NOMO-1 treated with dmso at 0.1 percent for 144 hours (cell line): ENCODE measurements around the gene C4BPA.

Source experiments
- DNase-seq: peaks from one replicate; lab custom pipeline; 2025; ENCODE audit not compliant: unreplicated experiment; lab: John Stamatoyannopoulos, UW

The C4BPA gene

DNA sequence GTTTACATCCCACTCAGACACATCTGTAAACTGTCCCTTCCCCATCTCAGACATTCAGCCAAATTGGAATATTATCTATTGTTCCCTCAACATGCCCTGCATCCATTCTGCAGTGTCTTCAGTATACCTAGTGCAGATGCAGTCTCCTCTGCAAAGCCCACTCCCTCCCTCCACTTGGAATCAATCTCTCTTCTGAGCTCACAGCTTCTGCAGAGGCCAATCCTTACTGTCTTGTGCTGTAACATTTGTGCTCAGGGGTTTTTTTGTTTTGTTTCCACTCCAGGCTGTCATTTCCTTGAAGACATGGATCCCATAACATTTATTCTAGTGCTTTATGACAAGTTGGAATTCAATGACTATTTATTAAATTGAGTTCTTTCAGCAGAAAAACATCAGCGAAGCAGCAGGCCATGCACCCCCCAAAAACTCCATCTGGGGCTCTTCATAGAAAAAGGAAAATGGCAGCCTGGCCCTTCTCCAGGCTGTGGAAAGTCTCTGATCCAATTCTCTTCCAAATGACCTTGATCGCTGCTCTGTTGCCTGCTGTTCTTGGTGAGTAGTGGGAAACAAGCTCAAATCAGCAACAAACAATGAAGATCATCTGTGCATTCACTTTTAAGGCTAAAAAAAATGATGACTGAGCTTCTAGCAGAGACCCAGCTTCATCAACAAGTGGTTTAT lies 8.7 kb downstream of the C4BPA start:
- no peak for DNase-seq

DNA sequence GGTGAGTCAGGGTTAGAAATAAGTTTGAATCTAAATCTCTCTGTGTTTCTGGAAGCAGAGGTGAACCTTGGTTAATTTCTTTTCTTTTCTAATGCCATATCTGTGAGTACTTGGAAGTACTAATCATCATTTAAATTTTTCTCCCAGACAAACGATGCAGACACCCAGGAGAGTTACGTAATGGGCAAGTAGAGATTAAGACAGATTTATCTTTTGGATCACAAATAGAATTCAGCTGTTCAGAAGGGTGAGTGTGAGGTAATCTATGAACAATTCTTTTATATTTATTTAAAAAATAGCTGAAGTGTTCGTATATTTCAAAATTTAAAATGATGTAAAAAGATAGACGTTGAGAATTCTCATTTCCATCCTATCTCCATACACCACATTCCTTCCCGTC lies 11.2 kb downstream of the C4BPA start:
- DNase-seq, result no peak

DNA sequence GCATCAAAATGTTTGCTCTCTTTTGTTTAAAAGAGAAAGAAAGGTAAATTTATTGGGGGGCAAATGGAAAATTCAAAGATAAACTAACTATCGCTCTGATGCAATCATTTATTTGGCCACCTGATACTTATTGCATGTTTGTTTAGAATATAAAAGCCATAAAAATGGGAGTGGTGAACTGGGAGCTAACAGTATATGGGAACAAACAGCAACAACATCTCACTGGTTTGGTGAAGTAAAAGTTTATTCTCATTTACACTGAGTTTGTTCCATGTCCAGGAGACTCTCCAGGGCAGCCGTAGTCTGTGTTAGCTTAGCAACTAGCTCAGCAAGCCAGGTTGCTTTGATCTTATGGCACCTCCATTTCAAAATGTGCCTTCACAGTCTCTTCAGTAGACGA lies 20.4 kb downstream of the C4BPA start:
- no peak for DNase-seq

DNA sequence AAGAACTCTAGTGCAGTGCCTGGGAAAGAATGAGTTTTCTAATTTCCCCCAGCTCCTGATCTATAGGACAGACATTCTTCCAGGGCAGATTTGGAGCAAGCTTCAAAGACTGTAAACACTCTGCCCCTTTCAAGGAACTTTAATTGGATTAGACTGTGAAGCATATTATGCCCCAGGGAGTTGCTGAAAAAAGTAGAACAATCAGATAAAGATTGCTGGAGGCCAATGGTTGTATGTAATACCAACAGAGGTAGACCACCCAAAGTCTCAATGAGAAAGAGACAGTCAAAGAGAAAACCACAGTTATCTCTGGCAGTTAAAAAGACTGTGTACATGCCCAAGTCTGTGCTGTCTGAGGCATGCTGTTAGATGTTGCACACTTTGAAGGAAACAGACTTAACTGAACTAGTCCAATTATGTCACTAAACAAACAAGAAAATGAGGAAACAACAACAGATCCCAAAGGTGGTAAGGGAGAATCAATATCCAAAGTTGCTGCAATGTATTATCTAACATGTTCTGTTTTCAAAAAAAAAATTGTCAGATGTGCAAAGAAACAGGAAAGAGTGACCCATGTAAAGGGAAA lies 24.4 kb downstream of the C4BPA start:
- DNase-seq, result no peak

DNA sequence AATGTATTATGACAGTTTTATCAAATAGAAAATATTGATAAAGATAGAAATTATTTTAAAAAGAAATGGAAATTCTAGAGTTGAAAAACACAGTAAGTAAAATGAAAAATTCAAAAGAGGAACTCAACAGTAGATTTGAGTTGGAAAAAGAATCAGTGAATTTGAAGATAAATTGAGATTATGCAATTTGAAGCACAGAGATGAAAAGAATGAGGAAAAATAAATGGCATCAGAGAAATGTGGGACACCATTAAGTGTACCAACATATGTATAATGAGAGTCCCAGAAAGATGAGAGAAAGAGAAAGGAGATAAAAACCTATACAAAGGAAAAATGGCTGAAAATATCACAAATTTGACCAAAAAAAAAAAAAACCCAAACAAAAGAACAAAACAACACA lies 25.0 kb downstream of the C4BPA start:
- no peak for DNase-seq

DNA sequence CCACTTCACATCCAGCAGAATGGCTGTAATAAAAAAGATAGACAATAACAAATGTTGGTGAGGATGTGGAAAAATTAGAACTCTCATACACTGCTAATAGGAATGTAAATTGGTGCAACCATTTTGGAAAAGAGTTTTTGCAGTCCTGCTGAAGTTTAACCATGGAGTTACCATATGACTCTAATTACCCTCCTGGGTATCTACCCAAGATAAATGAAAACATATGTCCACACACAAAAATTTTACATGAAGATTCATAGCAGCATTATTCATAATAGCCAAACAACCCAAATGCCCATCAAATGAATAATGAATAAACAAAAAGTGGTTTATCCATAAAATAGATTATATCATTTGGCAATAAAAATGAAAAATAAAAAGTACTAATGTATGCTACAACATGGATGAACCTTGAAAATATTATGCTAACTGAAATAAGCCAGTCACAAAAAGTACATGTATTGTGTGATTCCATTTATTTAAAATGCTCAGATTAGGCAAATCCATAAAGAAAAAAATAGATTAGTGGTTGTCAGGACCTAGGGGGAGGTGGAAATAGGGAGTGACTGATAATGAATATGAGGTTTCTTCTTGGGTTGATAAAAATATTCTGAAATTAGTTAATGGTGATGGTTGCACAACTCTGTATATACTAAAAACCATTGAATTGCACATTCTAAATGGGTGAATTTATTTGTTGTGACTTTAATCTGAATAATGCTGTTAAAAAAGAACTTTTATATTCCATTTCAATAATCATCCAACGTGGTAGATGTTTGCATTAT lies 26.4 kb downstream of the C4BPA start:
- no peak for DNase-seq

DNA sequence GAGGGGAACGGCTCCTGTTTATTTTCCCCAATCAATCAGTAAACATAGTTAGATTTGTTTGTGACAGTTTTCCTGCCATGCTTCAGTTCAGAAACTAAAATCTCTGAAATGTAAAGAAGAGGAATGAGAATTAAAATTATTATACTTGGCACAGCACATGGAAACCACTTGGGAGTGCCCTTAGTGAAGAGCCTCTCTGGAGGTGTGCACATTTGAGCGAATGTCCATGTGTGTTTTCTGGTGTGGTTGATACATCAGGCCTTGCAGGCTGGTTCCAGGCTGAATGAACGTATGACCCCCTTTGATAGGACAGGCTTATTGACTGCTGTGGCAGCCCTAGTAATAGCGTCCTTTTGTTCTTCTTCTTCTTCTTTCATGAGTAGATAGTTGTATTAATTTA lies 27.1 kb downstream of the C4BPA start:
- no peak for DNase-seq

DNA sequence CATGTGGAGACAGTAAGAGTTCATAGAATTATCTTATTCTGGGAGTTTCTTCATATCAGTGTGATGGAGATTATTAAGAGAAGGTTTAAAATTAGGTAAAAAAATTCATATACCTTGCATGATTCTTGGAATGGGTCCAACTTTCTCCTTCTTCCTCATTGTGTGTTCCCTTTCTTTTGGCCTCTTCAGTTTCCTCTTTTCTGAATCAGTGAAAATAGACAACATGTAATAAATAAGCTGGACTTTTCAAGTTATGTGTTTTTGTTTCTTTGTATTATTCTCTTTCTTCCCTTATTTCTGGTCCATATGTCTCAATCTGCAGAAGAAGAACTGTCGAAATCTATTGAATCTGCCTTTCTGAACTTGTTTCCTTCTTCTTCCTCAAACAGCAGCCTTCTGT lies 30.5 kb downstream of the C4BPA start:
- DNase-seq, result peak; percentile 17

DNA sequence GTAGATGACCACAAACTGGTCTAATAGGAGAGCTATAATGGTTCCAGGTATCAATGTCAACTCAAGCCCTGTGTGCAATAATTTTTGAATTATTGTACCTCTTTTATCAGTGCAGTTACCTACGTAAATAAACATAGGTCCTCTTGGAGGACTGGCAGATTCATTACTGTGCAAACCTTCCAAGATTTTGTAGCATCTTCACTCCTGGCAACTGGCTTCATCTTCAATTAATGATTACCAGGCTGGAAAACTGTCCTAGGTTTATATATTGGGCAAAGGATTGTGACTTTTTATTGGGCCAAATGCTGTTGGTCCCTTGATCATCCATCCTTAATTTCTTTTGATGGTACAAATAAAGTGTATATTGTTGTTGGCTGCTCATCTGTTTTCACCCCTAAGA lies 35.6 kb downstream of the C4BPA start:
- no peak for DNase-seq

DNA sequence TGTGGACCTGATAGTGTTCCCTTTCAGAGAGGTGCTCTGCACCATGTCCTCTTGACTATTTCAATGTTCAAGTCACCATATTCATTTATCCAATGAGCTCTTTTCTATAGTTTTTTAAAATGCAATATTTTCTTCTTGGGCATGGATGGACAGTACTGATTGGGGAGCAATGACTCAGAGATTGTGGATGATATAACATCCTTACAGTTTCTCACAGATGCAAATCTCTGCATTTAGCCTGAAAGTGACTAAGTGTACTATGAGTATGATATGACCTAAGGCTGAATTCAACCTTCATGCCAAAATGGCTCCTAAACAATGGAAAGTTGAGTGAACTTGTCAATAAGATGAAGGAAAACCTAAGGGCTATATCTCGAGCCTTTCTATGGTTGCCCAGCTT lies 36.5 kb downstream of the C4BPA start:
- no peak for DNase-seq

DNA sequence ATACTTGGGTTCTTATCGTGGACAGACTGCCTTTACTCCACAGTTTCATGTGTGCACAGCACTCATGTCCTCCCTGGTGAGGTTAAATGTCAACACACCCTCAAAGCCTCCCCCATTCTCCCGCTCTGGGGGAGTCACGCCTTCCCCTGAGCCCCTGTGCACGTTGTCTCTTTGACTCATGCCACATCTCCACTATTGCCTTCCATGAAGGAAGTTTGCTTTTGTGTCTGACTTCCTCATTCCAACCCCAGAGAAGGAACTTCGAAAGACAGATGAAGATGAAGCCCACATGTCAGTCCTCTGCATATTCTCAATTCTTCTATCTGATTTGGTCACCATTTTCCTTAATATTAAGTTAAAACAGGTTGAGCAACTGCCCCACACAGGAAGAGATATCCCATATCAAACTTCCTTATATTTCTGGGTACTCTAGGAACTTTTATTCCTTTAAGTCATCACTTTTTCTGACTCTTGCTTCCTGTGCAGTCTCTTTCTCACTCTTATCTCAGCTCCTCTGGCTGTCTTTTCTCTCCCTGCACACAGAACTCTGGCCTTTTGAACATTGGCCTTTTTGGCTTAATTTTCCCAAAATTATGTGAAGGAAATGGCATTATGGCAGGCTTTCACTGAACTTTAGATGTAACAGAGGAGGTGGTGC lies 41.5 kb downstream of the C4BPA start:
- peak; percentile 36 for DNase-seq

DNA sequence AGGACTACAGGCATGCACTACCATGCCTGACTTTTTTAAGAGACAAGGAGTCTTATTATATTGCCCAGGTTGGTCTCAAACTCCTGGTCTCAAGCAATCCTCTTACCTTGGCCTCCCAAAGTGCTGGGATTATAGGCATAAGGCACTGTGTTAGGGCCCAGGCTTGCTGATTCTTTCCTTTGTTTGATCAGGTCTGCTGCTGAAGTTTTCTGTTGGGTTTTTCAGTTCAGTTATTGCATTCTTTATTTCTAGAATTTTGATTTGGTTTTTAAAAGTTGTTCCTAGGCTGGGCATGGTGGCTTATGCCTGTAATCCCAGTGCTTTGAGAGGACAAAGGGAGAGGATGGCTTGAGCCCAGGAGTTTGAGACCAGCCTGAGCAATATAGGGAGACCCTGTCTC lies 47.9 kb downstream of the C4BPA start:
- DNase-seq, result no peak

DNA sequence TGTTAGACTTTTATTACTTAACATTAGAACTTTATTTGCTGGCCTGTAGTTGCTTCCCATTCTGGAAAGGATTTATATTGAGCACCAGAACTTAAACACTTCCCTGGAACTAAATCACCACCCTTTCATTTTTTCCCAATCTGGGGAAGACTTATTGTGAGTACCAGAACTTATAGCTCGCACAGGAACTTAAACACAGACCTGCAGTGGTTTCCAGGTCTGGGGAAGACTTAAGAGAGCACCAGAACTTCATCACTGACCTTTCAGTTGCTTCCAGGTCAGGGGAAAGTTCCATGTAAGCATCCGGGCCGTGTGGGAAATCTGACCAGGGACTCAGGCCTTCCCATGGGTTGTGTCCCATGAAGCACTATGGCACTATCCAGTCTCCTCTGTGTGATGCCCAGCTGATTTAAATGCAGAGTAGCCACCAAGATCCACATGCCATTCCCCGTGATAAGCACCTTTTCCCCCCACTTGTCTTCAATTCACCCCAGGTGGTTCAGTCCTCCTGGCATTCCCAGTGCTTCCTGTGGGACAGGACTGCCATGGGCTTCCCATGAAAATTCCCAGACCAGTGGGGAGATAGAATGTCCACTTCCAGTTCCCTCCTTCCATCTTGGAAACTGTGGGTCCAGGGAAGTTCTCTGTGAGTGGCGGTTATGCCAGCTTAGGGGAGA lies 48.9 kb downstream of the C4BPA start:
- DNase-seq, result no peak

DNA sequence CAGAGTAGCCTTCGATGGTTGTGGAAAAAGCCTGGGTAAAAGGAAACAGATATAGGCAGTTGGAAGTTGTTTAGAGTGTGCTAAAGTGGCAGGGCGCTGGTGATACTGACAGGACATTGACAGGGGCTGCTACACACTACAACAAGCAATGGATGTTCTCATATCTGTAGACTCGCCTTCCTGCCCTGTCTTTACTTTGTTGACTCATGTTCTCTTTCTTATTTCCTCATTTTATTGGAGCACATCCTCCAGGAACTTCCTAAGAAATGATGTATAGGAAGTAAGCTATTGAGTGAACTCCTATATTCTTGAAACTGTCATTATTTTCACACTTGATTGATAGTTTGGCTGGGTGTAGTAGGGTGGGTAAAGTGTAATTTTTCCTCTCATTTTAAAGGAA lies 51.0 kb downstream of the C4BPA start:
- no peak for DNase-seq

DNA sequence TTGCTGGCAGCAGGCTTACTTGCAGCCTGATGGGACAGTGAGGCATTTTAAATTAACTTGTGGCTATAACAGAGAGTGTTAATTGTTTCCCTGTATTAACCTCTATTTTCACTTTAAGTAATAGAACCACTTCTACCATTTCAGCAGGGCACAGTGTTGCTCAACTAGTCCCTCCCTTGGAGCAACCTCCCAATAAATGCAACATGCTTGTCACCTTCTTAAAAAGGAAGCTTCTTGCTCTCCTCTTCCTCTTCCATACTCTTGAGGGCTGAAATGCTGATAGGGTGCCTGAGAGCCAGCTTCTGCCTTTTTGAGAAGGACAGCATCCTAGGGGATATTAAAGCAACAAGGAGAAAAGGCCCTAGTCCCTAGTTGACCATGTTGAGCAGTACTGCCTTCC lies 52.1 kb downstream of the C4BPA start:
- peak; percentile 66 for DNase-seq

DNA sequence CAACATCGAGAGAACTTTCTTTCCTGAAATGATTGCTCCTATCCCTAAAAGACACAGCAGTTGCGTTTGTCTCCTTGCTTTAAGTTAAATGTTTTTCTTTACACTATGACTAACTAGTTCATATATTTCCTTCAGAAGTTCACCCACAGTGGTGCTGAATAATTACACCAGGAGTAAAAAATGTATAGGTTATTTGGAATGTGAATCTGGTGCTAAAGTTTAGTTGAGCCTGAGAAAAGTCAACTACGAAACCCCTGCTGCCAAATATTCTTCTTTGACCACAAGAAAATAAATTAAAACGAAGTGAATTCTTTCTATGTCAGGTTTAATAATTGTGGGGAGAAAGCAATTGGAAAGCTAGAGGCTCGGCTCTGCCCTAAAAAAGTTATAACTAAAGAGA lies 52.8 kb downstream of the C4BPA start:
- no peak for DNase-seq

DNA sequence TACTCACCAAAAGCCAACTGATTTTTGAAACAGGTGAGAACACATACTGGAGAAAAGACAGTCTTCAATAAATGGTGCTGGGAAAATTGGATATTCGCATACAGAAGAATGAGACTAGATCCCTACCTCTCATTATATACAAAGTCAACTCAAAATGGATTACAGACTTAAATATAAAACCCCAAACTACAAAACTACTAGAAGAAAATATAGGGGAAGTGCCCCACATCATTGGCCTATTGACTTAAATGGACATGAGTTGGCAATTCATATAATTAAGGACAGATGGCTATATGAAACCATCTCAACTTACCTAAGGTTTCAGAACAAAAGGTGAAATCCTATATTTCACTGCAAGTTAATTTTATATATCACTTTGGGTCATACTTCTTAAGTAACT lies 60.1 kb downstream of the C4BPA start:
- no peak for DNase-seq

DNA sequence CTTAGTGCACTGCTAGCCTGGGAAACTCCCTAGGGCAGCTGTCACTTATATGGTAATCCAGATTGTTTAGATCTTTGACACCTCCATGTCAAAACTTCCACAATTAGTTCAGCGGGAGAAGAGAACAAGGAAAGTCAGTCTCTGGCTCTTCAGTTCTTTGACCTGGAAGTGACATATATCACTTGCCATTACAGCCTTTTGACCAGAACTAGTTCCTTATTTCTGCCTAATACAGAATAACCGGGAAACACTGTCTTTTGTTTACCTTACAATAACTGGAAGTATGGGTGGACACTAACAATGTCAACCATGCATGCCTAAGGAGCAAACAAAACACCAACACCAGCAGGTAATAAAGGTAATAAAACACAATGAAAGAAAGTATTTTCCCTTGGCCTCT lies 68.3 kb downstream of the C4BPA start:
- no peak for DNase-seq

DNA sequence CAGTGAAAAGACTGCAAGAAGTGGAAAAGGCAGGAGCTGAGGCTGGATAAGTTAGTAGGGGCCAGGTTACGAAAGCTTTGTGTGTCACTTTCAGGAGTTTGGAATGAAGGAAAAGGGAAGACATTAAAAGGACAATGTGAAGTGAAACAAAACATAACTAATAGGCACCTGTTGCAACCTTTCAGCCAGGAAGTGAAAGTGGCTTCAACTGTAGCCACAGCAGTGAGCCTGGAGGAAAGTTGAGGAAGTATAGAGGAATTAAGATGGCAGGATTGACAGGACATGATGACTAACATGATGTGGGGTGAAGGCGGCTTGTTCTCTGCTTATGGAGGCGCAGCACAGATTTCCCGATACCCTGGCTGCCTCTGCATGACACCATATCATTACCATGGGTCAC lies 68.9 kb downstream of the C4BPA start:
- peak; percentile 85 for DNase-seq

DNA sequence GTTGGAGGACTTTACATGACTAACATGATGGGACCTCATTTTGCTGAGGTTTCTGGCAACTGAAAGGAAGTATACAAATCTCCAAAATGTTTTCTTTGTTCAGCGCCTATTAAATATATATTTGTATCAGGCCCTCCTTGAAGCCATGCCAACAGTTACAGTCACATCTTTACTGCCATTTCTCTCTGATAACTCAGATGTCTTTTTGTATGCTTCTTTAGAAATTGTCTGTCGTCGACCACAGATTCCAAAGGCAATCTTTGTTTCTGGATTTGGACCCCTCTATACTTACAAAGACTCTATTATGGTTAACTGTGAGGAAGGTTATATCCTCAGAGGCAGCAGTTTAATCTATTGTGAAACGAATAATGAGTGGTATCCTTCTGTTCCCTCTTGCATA lies 69.4 kb downstream of the C4BPA start:
- DNase-seq, result no peak

DNA sequence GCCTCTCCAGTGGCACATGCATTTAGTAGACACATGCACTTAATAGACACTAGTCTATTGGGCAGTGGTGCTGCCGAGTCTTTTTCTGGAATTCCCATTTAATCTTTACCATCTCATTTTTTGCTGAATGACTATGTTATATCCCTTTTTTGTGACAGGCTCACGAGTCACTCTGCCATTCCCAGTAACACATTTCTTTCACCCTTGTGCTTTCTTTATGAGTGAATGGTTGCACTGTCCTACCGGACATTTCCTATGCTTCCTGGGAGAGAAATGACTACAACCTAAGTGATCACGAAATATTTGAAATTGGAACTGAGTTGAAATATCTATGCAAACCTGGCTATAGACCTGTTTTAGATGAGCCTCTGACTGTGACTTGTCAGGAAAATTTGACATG lies 70.9 kb downstream of the C4BPA start:
- no peak for DNase-seq
